ENCODE measurements around the gene HDAC4.

DNA sequence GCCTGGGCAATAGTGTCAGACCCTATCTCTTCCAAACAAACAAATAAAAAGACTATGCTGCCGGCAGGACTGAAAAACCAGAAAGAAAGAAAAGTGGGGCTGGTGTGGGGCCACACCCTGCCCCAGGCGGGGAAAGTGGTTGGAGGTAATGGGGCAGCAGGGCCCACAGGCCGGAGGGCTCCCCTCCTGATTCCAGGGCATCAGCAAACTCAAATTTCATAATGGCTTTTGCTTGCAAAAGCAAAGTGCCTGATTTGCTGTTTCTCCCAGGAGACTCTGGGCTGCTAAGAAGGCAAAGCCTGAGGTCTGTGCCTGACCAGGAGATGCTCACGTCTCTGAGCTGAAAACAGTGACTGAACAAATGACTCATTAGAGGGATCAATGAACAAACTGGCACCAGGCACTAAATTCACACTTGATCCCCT, 121.9 kb downstream of the HDAC4 start:
- TF ChIP-seq, protein P1, sequence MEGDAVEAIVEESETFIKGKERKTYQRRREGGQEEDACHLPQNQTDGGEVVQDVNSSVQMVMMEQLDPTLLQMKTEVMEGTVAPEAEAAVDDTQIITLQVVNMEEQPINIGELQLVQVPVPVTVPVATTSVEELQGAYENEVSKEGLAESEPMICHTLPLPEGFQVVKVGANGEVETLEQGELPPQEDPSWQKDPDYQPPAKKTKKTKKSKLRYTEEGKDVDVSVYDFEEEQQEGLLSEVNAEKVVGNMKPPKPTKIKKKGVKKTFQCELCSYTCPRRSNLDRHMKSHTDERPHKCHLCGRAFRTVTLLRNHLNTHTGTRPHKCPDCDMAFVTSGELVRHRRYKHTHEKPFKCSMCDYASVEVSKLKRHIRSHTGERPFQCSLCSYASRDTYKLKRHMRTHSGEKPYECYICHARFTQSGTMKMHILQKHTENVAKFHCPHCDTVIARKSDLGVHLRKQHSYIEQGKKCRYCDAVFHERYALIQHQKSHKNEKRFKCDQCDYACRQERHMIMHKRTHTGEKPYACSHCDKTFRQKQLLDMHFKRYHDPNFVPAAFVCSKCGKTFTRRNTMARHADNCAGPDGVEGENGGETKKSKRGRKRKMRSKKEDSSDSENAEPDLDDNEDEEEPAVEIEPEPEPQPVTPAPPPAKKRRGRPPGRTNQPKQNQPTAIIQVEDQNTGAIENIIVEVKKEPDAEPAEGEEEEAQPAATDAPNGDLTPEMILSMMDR (IDR thresholded peaks at IDR 0.05), result no peak
- TF ChIP-seq POLR2A (IDR thresholded peaks at IDR 0.05), result no peak
- TF ChIP-seq EP300 (IDR thresholded peaks at IDR 0.05), result no peak
